KOPT-K1 (cell line): ENCODE data around the gene NXT2.
A peak's percentile ranks its signal among the peaks of the same experiment; 100 is the strongest.
"Not testable (repeated sequence)": the region's sequence is repeated elsewhere in the genome, so short reads cannot be mapped to it uniquely, and the experiment has no call there.

Source experiments
- H3K27ac ChIP-seq: fragments of 200-600 bp; sonication (generic); 2 replicates; pipeline ENCODE4 v1.5.1; 2016; ENCODE audit warnings: antibody characterized with exemption, mild to moderate bottlenecking, low read depth, low read length; ENCODE audit not compliant: poor library complexity, severe bottlenecking
- H3K36me3 ChIP-seq: fragments of 200-600 bp; sonication (generic); 2 replicates; pipeline ENCODE4 v1.5.1; 2017; ENCODE audit warnings: antibody characterized with exemption, mild to moderate bottlenecking, low read length, moderate library complexity; ENCODE audit not compliant: insufficient read depth
- H3K9me3 ChIP-seq: fragments of 200-600 bp; sonication (generic); 2 replicates; pipeline ENCODE4 v1.5.1; 2017; ENCODE audit warnings: antibody characterized with exemption, low read length, mild to moderate bottlenecking; ENCODE audit not compliant: insufficient read depth, poor library complexity, severe bottlenecking

NXT2 gene

DNA sequence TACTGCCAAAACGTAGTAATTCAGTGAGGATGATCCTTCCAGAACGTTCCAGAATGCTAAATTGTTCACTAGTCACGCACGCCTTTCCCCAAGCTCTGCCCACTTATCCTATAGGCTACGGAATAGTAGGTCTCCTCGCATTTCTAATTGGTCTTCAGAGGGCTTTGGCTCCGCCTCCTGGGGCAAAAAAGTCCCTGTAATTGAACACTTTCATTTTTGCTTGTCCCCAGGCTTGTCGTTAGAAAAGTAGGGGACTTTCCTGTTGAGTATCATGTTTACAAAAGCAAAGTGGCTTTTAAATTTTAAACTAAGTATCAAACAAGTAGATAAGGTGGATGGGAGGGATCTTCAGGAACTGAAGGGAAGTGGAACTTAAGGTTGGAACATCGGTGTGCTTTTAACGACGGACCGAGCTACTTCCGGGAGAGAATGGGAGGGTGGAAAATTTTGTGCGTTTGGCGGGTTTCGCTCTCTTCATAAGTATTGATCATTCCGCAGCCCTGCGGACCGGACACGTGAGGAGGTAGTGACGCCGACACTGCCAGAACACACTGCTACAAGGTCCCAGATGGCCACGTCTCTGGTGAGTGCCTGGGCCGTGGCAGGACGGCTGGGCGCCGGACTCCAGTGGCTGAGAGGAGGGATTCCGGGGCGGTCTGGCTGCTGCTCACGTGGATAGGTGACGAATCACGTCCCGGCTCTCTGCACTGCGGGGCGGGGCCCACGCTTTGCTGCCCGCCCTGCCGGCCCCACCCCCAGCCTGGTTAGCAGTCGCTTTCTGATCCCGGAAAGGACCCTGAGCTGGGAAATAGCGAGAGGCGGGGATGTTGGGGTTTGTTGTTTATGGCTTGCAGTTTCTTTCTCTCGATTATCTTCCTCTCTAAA, at the start of gene NXT2:
NXT2 (plus strand) TSS at position 406 of the 885 bp plus-strand sequence; CDS start at position 569, 163 bp downstream.
- H3K9me3 ChIP-seq: no peaks in the 10 kb centered on the region
- peak within 1 kb of the TSS; percentile 77 for H3K27ac ChIP-seq
- H3K36me3 ChIP-seq: no peaks in the 10 kb centered on the region

DNA sequence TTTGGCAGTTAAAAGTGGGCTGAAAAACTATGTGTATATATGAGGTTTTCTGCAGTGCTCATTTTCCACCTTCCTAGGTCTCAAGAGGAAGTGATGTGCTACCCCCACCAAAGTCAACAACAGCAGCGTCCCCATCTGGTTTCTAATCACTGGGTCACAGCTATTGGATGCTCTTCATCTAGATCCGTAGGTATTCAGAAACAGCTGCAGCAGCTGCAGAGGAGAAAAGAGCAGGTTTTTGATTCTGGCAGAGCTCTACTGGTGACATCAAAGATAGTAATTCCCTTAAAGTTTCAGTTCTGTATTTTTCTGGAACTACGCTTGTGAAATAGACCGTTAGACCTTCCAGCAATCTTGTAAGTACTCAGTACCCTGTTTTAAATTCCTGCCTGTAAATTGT, 49.0 kb upstream of the NXT2 start:
- Histone ChIP-seq H3K36me3 (no peaks in the 10 kb centered on the region), H3K9me3 (no peaks in the 10 kb centered on the region), H3K27ac (no peak overlapping the region)

DNA sequence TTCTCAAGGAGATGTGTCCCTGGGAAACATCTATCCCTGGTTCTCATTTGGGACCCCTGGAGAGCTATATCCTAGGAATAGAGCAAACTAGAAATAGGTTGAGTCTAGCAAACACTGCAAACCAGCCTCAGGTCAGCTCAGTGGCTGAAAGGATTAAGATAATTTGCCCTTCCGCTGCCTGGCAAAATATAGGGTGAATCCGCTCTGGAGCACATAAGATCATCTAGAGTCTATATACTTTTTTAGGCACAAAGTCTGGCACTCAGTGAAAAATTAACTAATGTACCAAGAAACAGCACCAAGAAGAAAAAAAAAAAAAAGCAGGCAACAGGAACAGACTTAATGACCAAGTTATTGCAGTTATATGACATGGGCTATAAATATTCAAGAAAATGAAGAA, 47.5 kb upstream of the NXT2 start:
- no peaks in the 10 kb centered on the region for H3K36me3 ChIP-seq
- no peaks in the 10 kb centered on the region for H3K9me3 ChIP-seq
- no peak overlapping the region for H3K27ac ChIP-seq

DNA sequence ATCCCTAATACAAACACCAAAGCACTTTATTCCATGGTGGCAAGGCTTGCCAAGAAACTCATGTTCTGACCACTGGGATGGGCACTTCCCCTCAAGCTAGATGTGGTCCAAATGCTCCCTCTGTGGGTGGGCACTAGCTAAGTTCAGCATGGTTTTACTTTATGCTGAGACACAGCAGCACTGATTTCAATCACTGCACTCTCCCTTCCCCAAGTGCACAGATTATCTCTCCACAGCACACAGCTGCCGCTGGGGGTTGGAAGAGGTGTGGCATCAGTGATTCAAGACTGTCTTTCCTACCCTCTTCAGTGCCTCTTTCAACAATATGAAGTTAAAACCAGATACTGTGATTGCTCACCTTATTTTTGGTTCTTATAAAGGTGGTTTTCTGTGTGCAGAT, 38.2 kb upstream of the NXT2 start:
- H3K9me3 ChIP-seq: no peaks in the 10 kb centered on the region
- no peaks in the 10 kb centered on the region for H3K36me3 ChIP-seq
- no peak overlapping the region for H3K27ac ChIP-seq

DNA sequence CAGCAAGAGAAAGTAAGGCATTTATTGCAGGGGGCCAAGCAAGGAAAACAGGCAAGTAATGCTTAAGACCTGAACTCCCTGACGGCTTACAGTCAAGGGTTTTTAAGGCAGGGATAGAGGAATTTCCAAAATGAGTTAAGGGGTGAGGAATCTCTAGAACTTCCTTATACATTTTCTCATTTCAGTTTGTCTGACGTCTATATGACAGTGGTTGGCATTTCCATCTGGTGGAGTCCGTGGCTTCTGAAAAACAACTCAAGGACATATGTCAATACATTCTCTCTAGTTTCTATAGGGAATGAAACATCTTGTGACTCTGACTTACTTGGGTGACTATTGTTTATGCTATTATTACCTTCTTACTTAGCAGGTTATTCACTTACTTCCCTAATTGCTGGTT, 35.5 kb upstream of the NXT2 start:
- H3K9me3 ChIP-seq: no peaks in the 10 kb centered on the region
- H3K36me3 ChIP-seq: no peaks in the 10 kb centered on the region
- no peak overlapping the region for H3K27ac ChIP-seq

DNA sequence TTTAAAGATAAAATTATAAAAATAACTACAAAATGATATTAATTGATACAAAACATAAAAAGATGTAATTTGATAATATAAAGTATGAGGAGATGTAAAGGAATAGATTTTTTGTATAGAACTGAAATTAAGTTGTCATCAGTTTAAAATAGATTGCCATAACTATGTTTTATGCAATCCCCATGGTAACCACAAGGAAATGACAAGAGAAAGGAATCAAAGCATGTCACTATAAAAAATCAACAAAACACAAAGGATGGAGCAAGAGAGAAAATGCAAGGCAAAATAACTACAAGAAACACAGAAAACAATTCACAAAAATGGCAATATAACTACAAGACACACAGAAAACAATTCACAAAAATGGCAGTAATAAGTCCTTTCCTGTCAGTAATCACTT, 27.7 kb upstream of the NXT2 start:
- H3K27ac ChIP-seq: no peak overlapping the region
- no peaks in the 10 kb centered on the region for H3K9me3 ChIP-seq
- H3K36me3 ChIP-seq: no peaks in the 10 kb centered on the region

DNA sequence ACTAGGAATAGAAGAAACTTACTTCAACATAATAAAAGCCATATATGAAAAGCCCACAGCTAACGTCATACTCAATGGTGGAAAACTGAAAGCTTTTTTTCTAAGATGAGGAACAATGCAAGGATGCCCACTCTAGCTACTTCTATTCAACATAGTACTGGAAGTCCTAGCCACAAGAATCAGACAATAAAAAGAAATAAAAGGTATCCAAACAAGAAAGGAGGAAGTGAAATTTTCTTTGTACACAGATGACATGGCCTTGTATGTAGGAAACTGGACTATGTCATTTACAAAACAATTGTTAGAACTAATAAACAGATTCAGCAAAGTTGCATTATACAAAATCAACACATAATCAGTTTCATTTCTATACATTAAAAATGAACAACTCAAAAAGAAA, 25.5 kb upstream of the NXT2 start:
- Histone ChIP-seq H3K36me3 (no peaks in the 10 kb centered on the region), H3K9me3 (no peaks in the 10 kb centered on the region), H3K27ac (no peak overlapping the region)

DNA sequence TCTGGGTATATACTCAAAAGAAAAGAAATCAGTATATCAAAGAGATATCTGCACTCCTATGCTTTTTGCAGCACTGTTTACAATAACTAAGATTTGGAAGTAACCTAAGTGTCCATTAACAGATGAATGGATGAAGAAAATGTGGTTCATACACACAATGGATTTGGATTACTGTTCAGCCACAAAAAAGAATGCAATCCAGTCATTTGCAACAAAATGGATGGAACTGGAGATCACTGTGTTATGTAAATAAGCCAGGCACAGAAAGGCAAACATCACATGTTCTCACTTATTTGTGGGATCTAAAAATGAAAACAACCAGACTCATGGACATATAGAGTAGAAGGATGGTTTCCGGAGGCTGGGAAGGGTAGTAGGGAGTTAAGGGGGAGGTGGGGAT, 17.6 kb upstream of the NXT2 start:
- Histone ChIP-seq H3K36me3 (no peaks in the 10 kb centered on the region), H3K9me3 (no peaks in the 10 kb centered on the region), H3K27ac (no peak overlapping the region)

DNA sequence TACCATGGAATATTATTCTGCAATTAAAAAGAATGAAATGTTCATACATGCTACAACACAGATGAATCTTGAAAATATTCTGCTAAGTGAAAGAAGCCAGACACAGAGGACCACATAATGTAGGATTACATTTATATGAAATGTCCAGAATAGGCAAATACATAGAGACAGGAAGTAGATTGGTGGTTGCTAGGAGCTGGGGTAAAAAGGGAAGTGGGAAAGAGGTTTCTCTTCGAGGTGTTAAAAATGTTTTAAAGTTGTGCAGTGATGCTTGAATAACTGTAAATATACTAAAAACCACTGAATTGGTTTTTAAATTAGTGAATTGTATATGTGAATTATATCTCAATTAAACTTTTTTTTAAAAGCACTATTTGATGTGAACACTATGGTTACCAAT, 3.6 kb upstream of the NXT2 start:
- H3K9me3 ChIP-seq: no peaks in the 10 kb centered on the region
- no peaks in the 10 kb centered on the region for H3K36me3 ChIP-seq
- H3K27ac ChIP-seq: no peak overlapping the region

DNA sequence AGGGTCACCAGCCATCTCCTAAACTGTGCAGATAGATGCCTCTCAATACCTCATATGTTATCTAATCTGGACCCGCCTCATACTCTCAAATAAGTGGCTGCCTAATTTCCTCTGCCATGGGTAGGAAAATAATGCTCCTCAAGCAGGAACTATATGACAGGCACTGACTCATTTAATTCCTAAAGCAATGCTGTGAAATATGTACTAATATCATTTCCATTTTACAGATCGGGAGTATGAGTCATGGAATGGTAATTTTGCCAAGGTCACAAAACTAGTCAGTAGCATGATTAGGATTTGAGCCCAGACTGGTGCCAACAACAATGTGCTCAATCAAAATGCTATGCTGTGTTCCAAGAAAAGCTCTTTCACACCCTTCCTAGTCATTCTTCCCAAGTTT, 3.0 kb upstream of the NXT2 start:
- Histone ChIP-seq H3K27ac (no peak overlapping the region), H3K36me3 (no peaks in the 10 kb centered on the region), H3K9me3 (no peaks in the 10 kb centered on the region)

DNA sequence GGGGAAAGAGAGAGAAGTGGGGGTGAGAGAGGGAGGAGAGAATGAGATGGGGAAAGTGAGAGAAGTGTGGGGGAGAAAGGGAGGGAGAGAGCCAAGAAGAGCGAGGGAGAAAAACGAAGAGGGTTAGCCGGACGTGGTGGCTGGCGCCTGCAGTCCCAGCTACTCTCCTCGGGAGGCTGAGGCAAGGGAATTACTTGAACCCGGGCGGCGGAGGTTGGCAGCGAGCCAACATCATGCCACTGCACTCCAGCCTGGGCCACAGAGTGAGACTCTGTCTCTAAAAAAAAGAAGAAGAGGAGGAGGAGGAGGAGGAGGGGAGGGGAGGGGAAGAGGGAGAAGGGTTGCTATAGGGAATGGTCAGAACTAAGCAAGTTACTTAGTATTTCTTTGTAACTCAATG, 1.7 kb upstream of the NXT2 start:
- no peaks in the 10 kb centered on the region for H3K9me3 ChIP-seq
- H3K36me3 ChIP-seq: no peaks in the 10 kb centered on the region
- no peak overlapping the region for H3K27ac ChIP-seq

DNA sequence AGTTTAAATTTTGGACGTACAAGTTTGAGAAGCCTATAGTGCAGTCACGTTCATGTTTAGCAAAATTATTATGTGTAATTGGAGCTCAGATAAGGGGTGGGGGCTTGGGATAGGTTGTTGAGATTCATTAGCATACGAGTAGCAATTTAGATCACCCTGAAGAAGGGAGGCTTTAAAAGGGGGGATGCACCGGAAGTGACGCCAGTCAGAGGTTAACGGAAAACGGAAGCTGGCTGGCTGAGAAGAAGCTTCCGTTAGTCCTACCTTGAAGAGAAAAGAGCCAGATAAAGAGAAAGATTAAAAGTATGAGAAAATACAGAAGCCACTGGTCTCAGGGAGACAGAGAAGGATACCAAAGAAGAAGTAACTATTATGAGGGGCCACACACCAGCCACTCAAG, 1.1 kb upstream of the NXT2 start:
- H3K27ac ChIP-seq: no peak overlapping the region
- H3K36me3 ChIP-seq: no peaks in the 10 kb centered on the region
- no peaks in the 10 kb centered on the region for H3K9me3 ChIP-seq

DNA sequence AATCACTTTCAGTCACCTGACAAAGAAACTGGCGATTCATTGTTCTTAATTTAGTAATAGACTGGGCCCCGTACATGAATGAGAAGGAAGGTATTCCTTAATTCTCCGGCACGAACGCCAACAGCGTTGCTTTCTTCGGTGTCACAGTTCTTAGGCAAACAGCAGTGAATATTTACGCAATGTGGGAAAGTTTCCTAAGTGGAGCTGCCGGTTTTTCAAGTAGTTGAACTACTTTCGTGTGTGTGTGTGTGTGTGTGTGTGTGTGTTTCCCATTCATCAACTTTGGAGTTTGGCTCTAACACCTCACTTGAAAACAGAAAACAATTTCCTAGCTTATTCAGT, 651 bp downstream of the NXT2 start:
- H3K27ac ChIP-seq: peak overlapping the region; percentile 77

DNA sequence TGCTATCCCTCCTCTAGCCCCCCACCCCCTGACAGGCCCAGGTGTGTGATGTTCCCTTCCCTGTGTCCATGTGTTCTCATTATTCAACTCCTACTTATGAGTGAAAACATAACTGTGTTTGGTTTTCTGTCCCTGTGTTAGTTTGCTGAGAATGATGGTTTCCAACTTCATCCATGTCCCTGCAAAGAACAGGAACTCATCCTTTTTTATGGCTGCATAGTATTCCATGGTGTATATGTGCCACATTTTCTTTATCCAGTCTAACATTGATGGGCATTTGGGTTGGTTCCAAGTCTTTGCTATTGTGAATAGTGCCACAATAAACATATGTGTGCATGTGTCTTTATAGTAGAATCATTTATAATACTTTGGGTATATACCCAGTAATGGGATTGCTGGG, 2.4 kb downstream of the NXT2 start:
- H3K9me3 ChIP-seq, H3K36me3 ChIP-seq: not testable (repeated sequence)

More for the DNA sequence above, 651 bp downstream of the NXT2 start:
- no peaks in the 10 kb centered on the region for H3K9me3 ChIP-seq
- H3K36me3 ChIP-seq: no peaks in the 10 kb centered on the region

DNA sequence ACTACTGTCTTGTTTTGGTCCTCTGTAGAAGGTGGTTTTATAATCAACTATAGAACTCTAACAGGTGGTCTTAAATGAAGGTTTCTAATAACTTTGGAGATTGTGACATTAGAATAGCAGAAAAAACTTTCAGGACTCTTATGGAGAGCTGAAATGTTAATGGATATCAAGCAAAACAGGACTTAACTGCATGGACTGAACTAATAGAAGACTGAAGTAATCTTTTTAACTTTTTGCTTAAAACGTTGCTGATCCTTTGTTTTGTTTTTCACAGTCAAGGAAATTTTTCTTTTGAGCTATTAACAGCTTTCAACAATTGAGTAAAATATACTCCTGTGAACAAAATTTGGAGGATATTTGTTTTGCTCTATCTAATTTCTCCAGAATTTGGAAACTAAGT, 17.2 kb downstream of the NXT2 start:
- peaks cover 13% of the 10 kb centered on the region for H3K9me3 ChIP-seq
- H3K27ac ChIP-seq: no peak overlapping the region
- H3K36me3 ChIP-seq: no peaks in the 10 kb centered on the region

More for the DNA sequence above, 2.4 kb downstream of the NXT2 start:
- H3K27ac ChIP-seq: not testable (repeated sequence)

DNA sequence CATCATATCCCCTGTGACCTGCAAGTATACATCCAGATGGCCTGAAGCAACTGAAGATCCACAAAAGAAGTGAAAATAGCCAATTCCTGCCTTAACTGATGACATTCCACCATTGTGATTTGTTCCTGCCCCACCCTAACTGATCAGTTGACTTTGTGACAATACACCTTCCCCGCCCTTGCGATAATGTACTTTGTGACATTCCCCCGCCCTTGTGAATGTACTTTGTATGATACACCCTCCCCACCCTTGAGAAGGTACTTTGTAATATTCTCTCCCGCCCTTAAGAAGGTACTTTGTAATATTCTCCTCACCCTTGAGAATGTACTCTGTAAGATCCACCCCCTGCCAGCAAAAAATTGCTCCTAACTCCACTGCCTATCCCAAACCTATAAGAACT, 39.4 kb downstream of the NXT2 start:
- H3K36me3 ChIP-seq, H3K27ac ChIP-seq, H3K9me3 ChIP-seq: not testable (repeated sequence)
